T47D (cell line): ENCODE results near the gene SMC3.
"Not testable (repeated sequence)": the region's sequence is repeated elsewhere in the genome, so short reads cannot be mapped to it uniquely, and the experiment has no call there.

Experiments
- DNase-seq, 2 experiments: peaks; one replicate each; pipeline versions ENCODE4 v3.0.0 to v3.0.0-alpha.2; 2011 to 2012; ENCODE audit warnings: low read depth in 1 of 2, low spot score in 1 of 2
- JUND ChIP-seq: IDR thresholded peaks from 2 replicates; pipeline ENCODE4 v1.6.1; 2012; ENCODE audit warnings: low read depth
- in situ Hi-C: cut with HindIII; loops from 2 replicates; pipeline ENCODE4 v1.10.0; 2016; ENCODE audit warnings: low sequenced_read_pairs, low pct_unique_long_range_greater_than_20kb

The SMC3 gene

DNA sequence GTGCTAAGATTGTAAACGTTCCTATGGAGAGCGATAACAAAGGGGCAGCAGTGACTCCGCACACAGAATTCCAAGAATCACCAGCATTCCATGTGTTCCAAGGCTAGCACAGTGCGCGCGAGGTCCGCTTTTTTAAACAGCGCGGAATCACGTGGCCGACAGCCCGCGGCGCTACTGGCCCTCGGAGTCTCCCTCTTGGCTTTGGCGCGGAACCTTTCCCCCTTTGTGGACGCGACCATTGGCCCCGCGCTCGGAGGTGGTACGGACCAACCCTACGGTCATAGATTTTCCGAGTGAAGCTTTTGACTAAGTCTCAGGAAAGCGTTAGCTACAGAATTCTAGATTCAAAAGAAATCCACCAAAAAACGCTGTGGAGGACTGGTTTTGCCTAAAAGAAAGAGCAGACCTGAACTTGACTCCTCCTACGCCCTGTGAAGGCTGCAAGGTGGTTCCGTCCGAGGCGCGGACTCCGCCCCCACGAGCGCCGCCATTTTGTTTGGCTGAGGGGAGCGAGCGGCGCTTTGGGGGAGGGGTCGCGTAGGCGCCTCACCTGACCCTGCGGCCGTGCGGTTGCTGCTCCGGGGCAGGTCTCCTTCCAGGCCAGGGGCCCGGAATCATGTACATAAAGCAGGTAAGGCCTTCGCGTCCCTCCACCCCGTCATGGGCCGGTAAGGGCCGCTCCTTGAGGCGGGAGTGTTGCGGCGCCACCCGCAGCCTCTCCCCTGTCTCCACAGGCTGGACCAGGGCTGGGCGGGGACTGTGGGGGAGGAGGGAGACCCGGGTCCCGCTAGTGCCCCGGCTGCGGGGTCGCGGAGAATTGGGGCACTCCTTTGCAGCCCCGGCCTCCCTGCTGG, at the start of gene SMC3:
Gene SMC3 (plus strand): TSS at position 495 of the 854 bp plus-strand sequence. CDS start 122 bp downstream, at position 617.
- TF ChIP-seq JUND: no peak
- in situ Hi-C loops: no loop called here

DNA sequence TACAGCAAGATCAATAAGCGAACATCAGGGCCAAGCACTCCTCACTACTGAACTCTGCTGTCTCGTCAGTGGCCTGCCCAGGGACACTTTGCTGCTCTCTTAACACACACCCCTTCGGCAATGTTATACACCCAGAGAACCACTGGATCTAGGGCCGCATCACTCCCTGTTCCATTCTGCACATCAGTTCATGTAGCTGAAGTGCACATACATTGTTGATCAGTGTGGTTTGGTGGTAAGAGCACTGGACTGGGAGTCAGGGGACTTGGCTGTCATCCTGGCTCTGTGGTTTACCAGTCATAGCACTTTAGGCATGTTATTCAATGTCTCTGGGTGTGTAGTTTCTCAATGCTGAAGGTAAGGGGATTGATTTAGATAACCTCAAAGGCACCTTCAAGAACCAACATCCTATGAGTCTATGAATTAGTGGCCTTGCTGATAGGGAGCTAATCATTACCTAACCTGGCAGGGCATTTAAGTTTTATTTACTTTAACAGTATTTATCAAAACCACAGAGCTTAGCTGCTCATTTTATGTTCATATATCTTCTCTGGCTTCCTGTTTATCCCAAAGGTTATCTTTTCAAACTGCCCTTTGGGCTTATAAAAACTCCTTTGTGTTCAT, 45.0 kb upstream of the SMC3 start:
- DNase-seq: no peak
- in situ Hi-C loops: no loop called here
- TF ChIP-seq JUND: no peak

More for the DNA sequence above, at the start of gene SMC3:
- peak; percentile 45 to 93 for DNase-seq

DNA sequence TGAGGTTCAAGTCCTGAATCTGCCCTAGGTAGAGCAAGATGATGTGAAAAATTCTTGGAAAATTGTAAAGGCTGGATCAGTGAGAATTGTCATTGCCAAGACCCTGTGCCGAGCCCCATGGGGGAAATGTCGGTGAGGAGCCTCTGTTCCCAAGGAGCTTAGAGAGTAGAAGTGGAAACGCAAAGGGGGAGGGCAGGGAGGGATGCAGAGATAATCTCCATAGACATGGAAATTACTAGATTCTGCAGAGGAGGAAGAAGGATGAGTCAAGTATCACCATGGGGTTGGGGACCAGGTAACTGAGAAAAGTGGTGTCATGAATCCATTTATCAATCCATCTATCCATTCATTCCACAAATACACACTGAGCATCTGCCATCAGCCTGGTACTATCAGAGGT, 43.8 kb upstream of the SMC3 start:
- TF ChIP-seq JUND: no peak
- no peak for DNase-seq
- in situ Hi-C loops: no loop called here

DNA sequence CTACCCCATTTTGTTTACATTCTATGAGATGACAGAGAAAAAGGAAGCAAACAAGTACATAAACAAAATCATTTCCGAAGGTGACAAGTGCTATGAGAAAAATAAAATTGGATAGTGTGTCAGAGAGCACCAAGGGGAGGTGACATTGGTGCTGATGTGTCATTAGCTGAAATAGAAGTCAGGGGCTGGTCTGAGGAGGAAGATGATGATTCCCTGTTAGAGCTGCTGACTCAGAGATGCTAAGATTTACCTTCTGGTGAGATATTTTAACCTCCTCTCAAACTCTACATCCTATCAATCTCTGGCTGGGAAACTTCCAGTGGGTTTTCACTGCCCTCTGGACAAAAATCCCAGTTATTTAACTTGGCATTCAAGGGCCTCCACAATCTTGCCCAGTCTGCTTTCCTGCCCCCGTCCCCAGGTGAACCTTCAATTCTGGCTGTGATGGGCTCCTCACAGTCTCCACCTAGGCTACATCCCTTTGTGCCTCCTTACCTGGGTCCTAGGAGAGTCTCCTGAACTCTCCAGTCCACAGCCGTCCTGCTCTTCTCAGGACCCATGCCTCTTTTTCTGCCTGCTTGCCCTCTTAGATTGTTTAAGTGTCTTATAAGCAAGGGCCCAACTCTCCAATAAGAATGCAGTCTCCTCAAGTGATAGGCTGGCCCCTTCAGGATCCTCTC, 43.2 kb upstream of the SMC3 start:
- in situ Hi-C loops: no loop called here
- no peak for TF ChIP-seq JUND
- no peak for DNase-seq

- TF ChIP-seq JUND: no peak
- no peak for DNase-seq
- in situ Hi-C loops: loop anchor here (25.0 kb wide), 1 partner anchor 188 kb away; no protein-coding TSS in a partner anchor
Measured at GRCh38 chr10:110524859-110525232, 42.6 kb upstream of the SMC3 start.

- TF ChIP-seq JUND: no peak
- no peak for DNase-seq
- in situ Hi-C loops: loop anchor here (25.0 kb wide), 1 partner anchor 188 kb away; no protein-coding TSS in a partner anchor
Measured at GRCh38 chr10:110525349-110526260, 41.9 kb upstream of the SMC3 start.

GRCh38 chr10:110527731-110528171, 39.7 kb upstream of the SMC3 start:
- in situ Hi-C loops: loop anchor here (25.0 kb wide), 1 partner anchor 190 kb away; no protein-coding TSS in a partner anchor
- TF ChIP-seq JUND: no peak
- DNase-seq: no peak

DNA sequence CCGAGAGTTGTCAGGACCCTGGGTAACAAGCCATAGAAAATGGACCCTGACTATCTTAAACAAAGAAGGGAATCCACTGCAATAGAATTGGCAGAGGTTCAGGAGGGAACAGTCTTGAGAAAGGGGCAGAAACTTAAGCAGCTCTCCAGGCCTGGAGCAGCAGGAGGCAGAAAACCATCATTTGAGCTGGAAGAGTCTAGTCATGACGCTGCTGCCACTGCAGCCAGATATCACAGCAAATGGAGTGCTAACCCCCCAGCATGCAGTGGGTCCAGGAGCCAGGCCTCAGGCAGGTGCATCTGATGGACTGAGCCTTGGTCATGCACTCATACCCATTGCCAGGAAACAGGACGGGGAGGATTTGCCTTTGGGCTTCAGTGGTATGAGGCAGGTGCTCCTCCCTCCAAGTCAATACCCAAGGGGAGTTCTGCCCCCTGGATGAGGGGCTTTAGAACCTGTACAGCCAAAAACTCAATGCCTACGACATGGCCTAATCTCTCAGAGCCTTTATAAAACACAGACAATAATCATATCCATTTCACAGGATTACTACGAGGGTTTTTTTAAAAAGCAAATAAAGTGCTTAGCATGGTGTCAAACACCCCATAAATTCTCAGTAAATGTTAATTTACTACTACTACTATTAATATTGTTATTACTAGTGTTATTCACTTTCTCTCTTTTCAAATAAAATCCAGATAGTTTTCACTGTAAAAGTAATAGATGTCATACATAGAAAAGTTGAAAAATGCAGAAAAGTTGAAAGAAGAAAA, 39.1 kb upstream of the SMC3 start:
- in situ Hi-C loops: loop anchor here (25.0 kb wide), 1 partner anchor 191 kb away; no protein-coding TSS in a partner anchor
- no peak for DNase-seq
- no peak for TF ChIP-seq JUND

- in situ Hi-C loops: loop anchor here (25.0 kb wide), 1 partner anchor 192 kb away; no protein-coding TSS in a partner anchor
- not testable (repeated sequence) for DNase-seq
Measured at GRCh38 chr10:110528997-110529524, 38.4 kb upstream of the SMC3 start.

DNA sequence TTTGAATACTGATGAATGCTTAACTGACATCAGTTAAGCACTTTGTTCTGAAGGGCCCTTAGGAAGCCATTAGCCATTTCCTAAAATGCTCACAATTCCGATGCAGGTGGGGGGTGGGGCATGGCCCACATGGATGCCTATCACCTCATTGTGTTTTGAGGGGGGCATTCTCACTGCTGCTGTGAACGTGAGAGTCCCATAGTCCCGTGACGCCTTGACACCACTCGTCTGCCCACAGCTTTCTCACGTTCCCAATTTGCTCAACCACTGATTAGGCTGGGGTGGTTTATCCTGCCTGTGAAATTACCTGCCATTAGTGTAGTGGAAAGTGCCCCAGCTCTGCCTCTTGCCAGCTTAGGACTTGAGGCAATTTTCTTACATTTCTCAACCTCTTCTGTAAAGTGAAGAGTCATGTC, 37.9 kb upstream of the SMC3 start:
- in situ Hi-C loops: loop anchor here (25.0 kb wide), 1 partner anchor 192 kb away; no protein-coding TSS in a partner anchor
- TF ChIP-seq JUND: no peak
- DNase-seq: no peak
